ENCODE measurements around the gene CTRB2. TPM values are rescaled to one million over a fixed set of nuclear protein-coding genes. Genes with fewer than 3 reads are reported as not detected.

The CTRB2 gene
- polyA plus RNA-seq, 1 of the 3 experiments (the other 2 are of a cell fraction): not detected

DNA sequence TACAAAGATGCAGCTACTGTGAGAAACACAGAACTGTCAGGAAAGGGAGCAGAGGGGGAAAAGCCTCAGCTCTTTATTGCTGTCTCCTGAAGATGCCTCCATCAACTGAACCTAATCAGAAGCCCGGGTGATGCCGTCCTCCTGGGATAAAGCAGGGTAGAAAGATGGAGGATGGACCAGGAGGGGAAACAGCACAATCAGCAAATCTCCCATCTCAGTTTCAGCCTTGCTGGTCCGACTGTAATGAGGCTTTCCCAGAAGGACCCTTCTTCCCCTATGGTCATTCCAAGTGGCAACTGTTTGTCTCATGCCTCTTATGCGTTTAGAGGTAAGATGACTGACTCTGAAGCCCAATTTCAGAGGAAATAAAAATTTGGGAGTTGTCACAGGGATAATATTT is 34.4 kb downstream of the CTRB2 start:
- POLR2A ChIA-PET: no interaction called here
- H3K79me2 ChIP-seq (ENCODE audit: insufficient read depth): no peaks in the 10 kb centered on the region

More for the DNA sequence above, 34.4 kb downstream of the CTRB2 start:
- CTCF ChIA-PET: interaction anchor here (1.0 kb wide), 1 partner anchor 13 kb away, joined by 3 read pairs; no protein-coding TSS in a partner anchor
- no peaks in the 10 kb centered on the region for H4K20me1 ChIP-seq (ENCODE audit: insufficient read depth)
- 96% methylated on average over 4 of the region's 4 CpGs for WGBS (ENCODE audit: low lambda C conversion rate)
- no peak overlapping the region for H3K9ac ChIP-seq
- H3F3A ChIP-seq (replicated peaks; ENCODE audit: insufficient read depth): peaks cover 9% of the 10 kb centered on the region
- no peak overlapping the region for H2AFZ ChIP-seq (ENCODE audit: low read depth)
- peaks cover 32% of the 10 kb centered on the region for H3K9me3 ChIP-seq
- H3K36me3 ChIP-seq (replicated peaks in 1 of 2; ENCODE audit: control insufficient read depth in 1 of 2, insufficient read depth in 2 of 2, low read length in 1 of 2): peaks cover 34 to 49% of the 10 kb centered on the region in 2 experiments
- no peak overlapping the region for H3K4me2 ChIP-seq
- no peak overlapping the region for H3K4me3 ChIP-seq (ENCODE audit: low read depth in 2 of 2, low read length in 1 of 2)
- no peaks in the 10 kb centered on the region for H3K9me2 ChIP-seq
- no peak for DNase-seq
- TF ChIP-seq RXRA (IDR thresholded peaks at IDR 0.05; ENCODE audit: borderline replicate concordance, low read depth) (no peak), FOSL2 (IDR thresholded peaks at IDR 0.05; ENCODE audit: borderline replicate concordance, low read depth) (no peak), SIN3A (IDR thresholded peaks at IDR 0.05; ENCODE audit: borderline replicate concordance, low read depth, low read length) (no peak), EP300 (IDR thresholded peaks at IDR 0.05; ENCODE audit: borderline replicate concordance in 1 of 2, low read depth in 1 of 2, low read length in 1 of 2) (no peak), POLR2AphosphoS5 (IDR thresholded peaks at IDR 0.05; ENCODE audit: low read depth, low read length) (no peak), FOXJ3 (CRISPR knock-in tag; IDR thresholded peaks at IDR 0.05) (no peak), RFX5 (IDR thresholded peaks at IDR 0.05; ENCODE audit: low read length) (no peak), CHD2 (IDR thresholded peaks at IDR 0.05; ENCODE audit: low read length, partially characterized antibody) (no peak), GATA2 (CRISPR knock-in tag; IDR thresholded peaks at IDR 0.05) (no peak)
- TF ChIP-seq, protein P1, sequence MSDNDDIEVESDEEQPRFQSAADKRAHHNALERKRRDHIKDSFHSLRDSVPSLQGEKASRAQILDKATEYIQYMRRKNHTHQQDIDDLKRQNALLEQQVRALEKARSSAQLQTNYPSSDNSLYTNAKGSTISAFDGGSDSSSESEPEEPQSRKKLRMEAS (IDR thresholded peaks at IDR 0.05; ENCODE audit: low read depth): no peak
- TF ChIP-seq, protein P2, sequence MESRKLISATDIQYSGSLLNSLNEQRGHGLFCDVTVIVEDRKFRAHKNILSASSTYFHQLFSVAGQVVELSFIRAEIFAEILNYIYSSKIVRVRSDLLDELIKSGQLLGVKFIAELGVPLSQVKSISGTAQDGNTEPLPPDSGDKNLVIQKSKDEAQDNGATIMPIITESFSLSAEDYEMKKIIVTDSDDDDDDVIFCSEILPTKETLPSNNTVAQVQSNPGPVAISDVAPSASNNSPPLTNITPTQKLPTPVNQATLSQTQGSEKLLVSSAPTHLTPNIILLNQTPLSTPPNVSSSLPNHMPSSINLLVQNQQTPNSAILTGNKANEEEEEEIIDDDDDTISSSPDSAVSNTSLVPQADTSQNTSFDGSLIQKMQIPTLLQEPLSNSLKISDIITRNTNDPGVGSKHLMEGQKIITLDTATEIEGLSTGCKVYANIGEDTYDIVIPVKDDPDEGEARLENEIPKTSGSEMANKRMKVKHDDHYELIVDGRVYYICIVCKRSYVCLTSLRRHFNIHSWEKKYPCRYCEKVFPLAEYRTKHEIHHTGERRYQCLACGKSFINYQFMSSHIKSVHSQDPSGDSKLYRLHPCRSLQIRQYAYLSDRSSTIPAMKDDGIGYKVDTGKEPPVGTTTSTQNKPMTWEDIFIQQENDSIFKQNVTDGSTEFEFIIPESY (IDR thresholded peaks at IDR 0.05; ENCODE audit: borderline replicate concordance, low read depth): no peak
- TF ChIP-seq, protein P3, sequence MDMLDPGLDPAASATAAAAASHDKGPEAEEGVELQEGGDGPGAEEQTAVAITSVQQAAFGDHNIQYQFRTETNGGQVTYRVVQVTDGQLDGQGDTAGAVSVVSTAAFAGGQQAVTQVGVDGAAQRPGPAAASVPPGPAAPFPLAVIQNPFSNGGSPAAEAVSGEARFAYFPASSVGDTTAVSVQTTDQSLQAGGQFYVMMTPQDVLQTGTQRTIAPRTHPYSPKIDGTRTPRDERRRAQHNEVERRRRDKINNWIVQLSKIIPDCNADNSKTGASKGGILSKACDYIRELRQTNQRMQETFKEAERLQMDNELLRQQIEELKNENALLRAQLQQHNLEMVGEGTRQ (IDR thresholded peaks at IDR 0.05; ENCODE audit: borderline replicate concordance, low read depth, low read length): no peak
- TF ChIP-seq, protein P4, sequence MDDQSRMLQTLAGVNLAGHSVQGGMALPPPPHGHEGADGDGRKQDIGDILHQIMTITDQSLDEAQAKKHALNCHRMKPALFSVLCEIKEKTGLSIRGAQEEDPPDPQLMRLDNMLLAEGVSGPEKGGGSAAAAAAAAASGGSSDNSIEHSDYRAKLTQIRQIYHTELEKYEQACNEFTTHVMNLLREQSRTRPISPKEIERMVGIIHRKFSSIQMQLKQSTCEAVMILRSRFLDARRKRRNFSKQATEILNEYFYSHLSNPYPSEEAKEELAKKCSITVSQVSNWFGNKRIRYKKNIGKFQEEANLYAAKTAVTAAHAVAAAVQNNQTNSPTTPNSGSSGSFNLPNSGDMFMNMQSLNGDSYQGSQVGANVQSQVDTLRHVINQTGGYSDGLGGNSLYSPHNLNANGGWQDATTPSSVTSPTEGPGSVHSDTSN (IDR thresholded peaks at IDR 0.05): no peak
- TF ChIP-seq, protein P5, sequence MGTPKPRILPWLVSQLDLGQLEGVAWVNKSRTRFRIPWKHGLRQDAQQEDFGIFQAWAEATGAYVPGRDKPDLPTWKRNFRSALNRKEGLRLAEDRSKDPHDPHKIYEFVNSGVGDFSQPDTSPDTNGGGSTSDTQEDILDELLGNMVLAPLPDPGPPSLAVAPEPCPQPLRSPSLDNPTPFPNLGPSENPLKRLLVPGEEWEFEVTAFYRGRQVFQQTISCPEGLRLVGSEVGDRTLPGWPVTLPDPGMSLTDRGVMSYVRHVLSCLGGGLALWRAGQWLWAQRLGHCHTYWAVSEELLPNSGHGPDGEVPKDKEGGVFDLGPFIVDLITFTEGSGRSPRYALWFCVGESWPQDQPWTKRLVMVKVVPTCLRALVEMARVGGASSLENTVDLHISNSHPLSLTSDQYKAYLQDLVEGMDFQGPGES (IDR thresholded peaks at IDR 0.05; ENCODE audit: low read depth, low read length): no peak
- no peaks in the 10 kb centered on the region for H3K4me1 ChIP-seq (ENCODE audit: control insufficient read depth in 1 of 2, insufficient read depth in 2 of 2, low read depth in 1 of 2, low read length in 1 of 2)
- no peaks in the 10 kb centered on the region for H3K27me3 ChIP-seq (ENCODE audit: insufficient read depth)
- no peak overlapping the region for H3K27ac ChIP-seq (ENCODE audit: low read depth in 2 of 2, low read length in 1 of 2)

All from SK-N-SH (cell line).